ENCODE measurements around the gene FBH1. TPM values are rescaled to one million over a fixed set of nuclear protein-coding genes. Genes with fewer than 3 reads are reported as not detected.

The FBH1 gene
- total RNA-seq, 1 donor from 2014 or later: 87.4 TPM

- Mint-ChIP-seq H3K36me3 (ENCODE audit: insufficient read depth) (no peaks in the 10 kb centered on the region), H3K4me1 (ENCODE audit: low read depth) (no peaks in the 10 kb centered on the region), H3K4me3 (ENCODE audit: low read depth) (no peak overlapping the region), H3K27ac (no peak overlapping the region), H3K27me3 (peaks cover 23% of the 10 kb centered on the region), H3K9me3 (ENCODE audit: low read depth) (no peaks in the 10 kb centered on the region)
- no peak for TF ChIP-seq CTCF (IDR thresholded peaks at IDR 0.05; ENCODE audit: unreplicated experiment)
- DNase-seq (ENCODE audit: low spot score, unreplicated experiment): no peak
These were observed 62.8 kb downstream of the FBH1 start for GRCh38 chr10:5952731-5953385.

GRCh38 chr10:5953676-5954075, 63.6 kb downstream of the FBH1 start:
- no peak for TF ChIP-seq CTCF (IDR thresholded peaks at IDR 0.05; ENCODE audit: unreplicated experiment)
- no peak for DNase-seq (ENCODE audit: low spot score, unreplicated experiment)
- no peak overlapping the region for H3K27ac Mint-ChIP-seq
- no peaks in the 10 kb centered on the region for H3K9me3 Mint-ChIP-seq (ENCODE audit: low read depth)
- H3K36me3 Mint-ChIP-seq (ENCODE audit: insufficient read depth): no peaks in the 10 kb centered on the region
- H3K4me3 Mint-ChIP-seq (ENCODE audit: low read depth): no peak overlapping the region
- H3K4me1 Mint-ChIP-seq (ENCODE audit: low read depth): no peaks in the 10 kb centered on the region
- peaks cover 19% of the 10 kb centered on the region for H3K27me3 Mint-ChIP-seq

GRCh38 chr10:5956146-5956936, 66.3 kb downstream of the FBH1 start:
- DNase-seq (ENCODE audit: low spot score, unreplicated experiment): no peak
- Mint-ChIP-seq H3K27me3 (peaks cover 15% of the 10 kb centered on the region), H3K4me3 (ENCODE audit: low read depth) (no peak overlapping the region), H3K36me3 (ENCODE audit: insufficient read depth) (no peaks in the 10 kb centered on the region), H3K9me3 (ENCODE audit: low read depth) (no peaks in the 10 kb centered on the region), H3K4me1 (ENCODE audit: low read depth) (no peaks in the 10 kb centered on the region), H3K27ac (no peak overlapping the region)
- no peak for TF ChIP-seq CTCF (IDR thresholded peaks at IDR 0.05; ENCODE audit: unreplicated experiment)

GRCh38 chr10:5958077-5958476, 68.0 kb downstream of the FBH1 start:
- no peaks in the 10 kb centered on the region for H3K9me3 Mint-ChIP-seq (ENCODE audit: low read depth)
- no peak overlapping the region for H3K27ac Mint-ChIP-seq
- no peaks in the 10 kb centered on the region for H3K4me1 Mint-ChIP-seq (ENCODE audit: low read depth)
- no peak overlapping the region for H3K4me3 Mint-ChIP-seq (ENCODE audit: low read depth)
- TF ChIP-seq CTCF (IDR thresholded peaks at IDR 0.05; ENCODE audit: unreplicated experiment): no peak
- H3K27me3 Mint-ChIP-seq: peaks cover 17% of the 10 kb centered on the region
- no peak for DNase-seq (ENCODE audit: low spot score, unreplicated experiment)
- no peaks in the 10 kb centered on the region for H3K36me3 Mint-ChIP-seq (ENCODE audit: insufficient read depth)

GRCh38 chr10:5958675-5959074, 68.6 kb downstream of the FBH1 start:
- H3K36me3 Mint-ChIP-seq (ENCODE audit: insufficient read depth): no peaks in the 10 kb centered on the region
- H3K9me3 Mint-ChIP-seq (ENCODE audit: low read depth): no peaks in the 10 kb centered on the region
- H3K4me3 Mint-ChIP-seq (ENCODE audit: low read depth): no peak overlapping the region
- no peaks in the 10 kb centered on the region for H3K4me1 Mint-ChIP-seq (ENCODE audit: low read depth)
- DNase-seq (ENCODE audit: low spot score, unreplicated experiment): no peak
- H3K27ac Mint-ChIP-seq: peak overlapping the region; percentile 34
- no peak for TF ChIP-seq CTCF (IDR thresholded peaks at IDR 0.05; ENCODE audit: unreplicated experiment)
- H3K27me3 Mint-ChIP-seq: peaks cover 13% of the 10 kb centered on the region

All from progenitor cell of endocrine pancreas (in vitro differentiated cells).